ENCODE measurements around the gene S100G.

- TF ChIP-seq CTCF (conservative IDR thresholded peaks at IDR 0.05) (no peak), ZFX (IDR thresholded peaks at IDR 0.05) (no peak)
Measured at GRCh38 chrX:16629909-16630308, 20.0 kb upstream of the S100G start.
